Measurements from ENCODE around the gene AP2A2.

DNA sequence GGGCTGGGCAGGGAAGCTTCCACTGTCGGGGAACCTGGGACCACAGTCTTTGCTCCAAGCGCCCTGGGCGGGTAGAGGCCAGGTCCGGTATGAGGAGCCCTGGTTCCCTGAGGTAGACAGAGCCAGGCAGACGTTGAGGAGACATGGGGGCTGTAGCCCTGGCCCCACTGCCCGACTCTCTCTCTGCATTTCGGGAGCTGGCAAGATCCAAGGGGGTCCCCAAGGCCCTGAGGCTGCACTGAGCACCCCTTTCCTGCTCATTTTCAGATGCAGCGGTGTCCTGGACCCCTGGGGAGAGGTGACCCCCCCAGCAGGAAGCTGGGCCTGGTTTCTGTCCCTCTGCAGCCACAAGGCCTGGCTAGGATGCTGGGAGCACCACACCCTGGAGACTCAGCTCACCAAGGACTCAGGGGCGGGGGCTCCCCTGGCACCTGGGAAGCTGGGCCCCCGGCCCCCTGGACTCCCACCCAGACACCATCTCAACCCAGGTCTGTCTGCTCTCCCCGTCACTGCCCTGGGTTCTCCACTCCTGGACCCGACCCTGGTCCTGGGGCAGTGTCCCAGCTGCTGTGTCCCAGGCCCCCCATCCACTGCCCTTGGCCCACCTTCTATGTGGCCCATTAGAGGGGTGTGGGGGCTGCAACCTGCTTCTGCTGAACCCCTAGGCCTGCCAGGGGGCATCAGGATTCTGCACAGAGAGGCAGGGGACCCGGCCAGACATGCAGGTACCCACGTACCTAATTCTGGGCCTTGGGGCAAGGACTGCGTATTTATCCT is 125.9 kb downstream of the AP2A2 start:
- TF ChIP-seq, protein P1, sequence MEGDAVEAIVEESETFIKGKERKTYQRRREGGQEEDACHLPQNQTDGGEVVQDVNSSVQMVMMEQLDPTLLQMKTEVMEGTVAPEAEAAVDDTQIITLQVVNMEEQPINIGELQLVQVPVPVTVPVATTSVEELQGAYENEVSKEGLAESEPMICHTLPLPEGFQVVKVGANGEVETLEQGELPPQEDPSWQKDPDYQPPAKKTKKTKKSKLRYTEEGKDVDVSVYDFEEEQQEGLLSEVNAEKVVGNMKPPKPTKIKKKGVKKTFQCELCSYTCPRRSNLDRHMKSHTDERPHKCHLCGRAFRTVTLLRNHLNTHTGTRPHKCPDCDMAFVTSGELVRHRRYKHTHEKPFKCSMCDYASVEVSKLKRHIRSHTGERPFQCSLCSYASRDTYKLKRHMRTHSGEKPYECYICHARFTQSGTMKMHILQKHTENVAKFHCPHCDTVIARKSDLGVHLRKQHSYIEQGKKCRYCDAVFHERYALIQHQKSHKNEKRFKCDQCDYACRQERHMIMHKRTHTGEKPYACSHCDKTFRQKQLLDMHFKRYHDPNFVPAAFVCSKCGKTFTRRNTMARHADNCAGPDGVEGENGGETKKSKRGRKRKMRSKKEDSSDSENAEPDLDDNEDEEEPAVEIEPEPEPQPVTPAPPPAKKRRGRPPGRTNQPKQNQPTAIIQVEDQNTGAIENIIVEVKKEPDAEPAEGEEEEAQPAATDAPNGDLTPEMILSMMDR (IDR thresholded peaks at IDR 0.05 in 8 of 11, conservative IDR thresholded peaks at IDR 0.05 in 3 of 11): peak in 4 of 11 experiments; percentile 3 to 53 (median 22)
- TF ChIP-seq POLR2AphosphoS5 (IDR thresholded peaks at IDR 0.05) (no peak), POLR2A (IDR thresholded peaks at IDR 0.05) (no peak)
